Karpas-422 (cell line): ENCODE measurements around the gene PLEKHG4. TPM values are rescaled to one million over a fixed set of nuclear protein-coding genes. Genes with fewer than 3 reads are reported as not detected.
A peak's percentile ranks its signal among the peaks of the same experiment; 100 is the strongest.

Experiments
- DNase-seq: peaks from one replicate; pipeline ENCODE4 v3.0.0-alpha.2; 2015
- H2AFZ ChIP-seq: fragments of 200-600 bp; sonication (generic); 2 replicates; pipeline ENCODE4 v1.6.1; 2014; ENCODE audit warnings: antibody characterized with exemption, low read length, mixed read lengths
- H3K27ac ChIP-seq: fragments of 200-600 bp; sonication (generic); 2 replicates; pipeline ENCODE4 v1.5.1; 2014; ENCODE audit warnings: mild to moderate bottlenecking, low read length, moderate library complexity
- H3K27me3 ChIP-seq: fragments of 200-600 bp; sonication (generic); 2 replicates; pipeline ENCODE4 v1.6.1; 2014; ENCODE audit warnings: low read length, mixed read lengths
- H3K36me3 ChIP-seq: fragments of 200-600 bp; sonication (generic); 2 replicates; pipeline ENCODE4 v1.6.1; 2014; ENCODE audit warnings: low read length, mixed read lengths; ENCODE audit not compliant: insufficient read depth
- H3K4me1 ChIP-seq: fragments of 200-600 bp; sonication (generic); 2 replicates; pipeline ENCODE4 v1.6.1; 2014; ENCODE audit warnings: mild to moderate bottlenecking, low read length, mixed read lengths
- H3K4me2 ChIP-seq: fragments of 200-600 bp; sonication (generic); 2 replicates; pipeline ENCODE4 v1.6.1; 2014; ENCODE audit warnings: low read length, low read depth, mild to moderate bottlenecking; ENCODE audit not compliant: poor library complexity, severe bottlenecking
- H3K4me3 ChIP-seq: fragments of 200-600 bp; sonication (generic); 2 replicates; pipeline ENCODE4 v1.5.1; 2014; ENCODE audit warnings: mild to moderate bottlenecking, antibody characterized with exemption, low read length, mixed read lengths
- H3K79me2 ChIP-seq: fragments of 200-600 bp; sonication (generic); 2 replicates; pipeline ENCODE4 v1.6.1; 2014; ENCODE audit warnings: mild to moderate bottlenecking, low read length, mixed read lengths
- H3K9ac ChIP-seq: fragments of 200-600 bp; sonication (generic); 2 replicates; pipeline ENCODE4 v1.6.0; 2014; ENCODE audit warnings: low read length
- H3K9me2 ChIP-seq: fragments of 200-600 bp; sonication (generic), shearing (Covaris generic); replicated peaks from 2 replicates; pipeline ENCODE4 v1.6.0; 2014; ENCODE audit warnings: mild to moderate bottlenecking, low read length, moderate library complexity; ENCODE audit not compliant: insufficient read depth
- H3K9me3 ChIP-seq: fragments of 300-700, 200-600 bp; sonication (generic); 2 replicates; pipeline ENCODE4 v1.6.1; 2014; ENCODE audit warnings: low read length, mixed read lengths
- H4K20me1 ChIP-seq: fragments of 200-600 bp; sonication (generic); 2 replicates; pipeline ENCODE4 v1.6.1; 2014; ENCODE audit warnings: mild to moderate bottlenecking, antibody characterized with exemption, low read length, low read depth; ENCODE audit not compliant: insufficient read depth
- total RNA-seq: library from RNA; depleted of rRNA; stranded (reverse); fragments of >200 nt; shearing (Covaris generic); gene quantifications from 2 replicates; pipeline ENCODE4 v1.2.3, GENCODE V29; 2014; ENCODE audit warnings: low replicate concordance

PLEKHG4 gene
- total RNA-seq, 1 experiment from 2014 or later: 0.86 TPM

- Histone ChIP-seq H2AFZ (no peak overlapping the region), H3K27me3 (no peaks in the 10 kb centered on the region)
- peak; percentile 38 for DNase-seq
Observed at GRCh38 chr16:67256701-67257230, 22.6 kb upstream of the PLEKHG4 start.

GRCh38 chr16:67257486-67258160 is 21.7 kb upstream of the PLEKHG4 start:
- H3K79me2 ChIP-seq: no peaks in the 10 kb centered on the region
- no peaks in the 10 kb centered on the region for H3K27me3 ChIP-seq
- no peak overlapping the region for H2AFZ ChIP-seq
- no peaks in the 10 kb centered on the region for H3K36me3 ChIP-seq
- no peaks in the 10 kb centered on the region for H3K9me3 ChIP-seq
- no peak for DNase-seq
- no peak overlapping the region for H3K9ac ChIP-seq
- H3K27ac ChIP-seq: no peak overlapping the region
- H3K4me2 ChIP-seq: no peak overlapping the region
- no peaks in the 10 kb centered on the region for H4K20me1 ChIP-seq
- no peaks in the 10 kb centered on the region for H3K4me1 ChIP-seq
- H3K4me3 ChIP-seq: no peak overlapping the region
- no peaks in the 10 kb centered on the region for H3K9me2 ChIP-seq

More at GRCh38 chr16:67256701-67257230, 22.6 kb upstream of the PLEKHG4 start:
- Histone ChIP-seq H3K9me2 (no peaks in the 10 kb centered on the region), H3K9me3 (no peaks in the 10 kb centered on the region), H3K9ac (no peak overlapping the region), H3K27ac (no peak overlapping the region), H4K20me1 (no peaks in the 10 kb centered on the region), H3K4me2 (no peak overlapping the region), H3K4me1 (no peaks in the 10 kb centered on the region), H3K36me3 (no peaks in the 10 kb centered on the region), H3K4me3 (no peak overlapping the region), H3K79me2 (no peaks in the 10 kb centered on the region)

- Histone ChIP-seq H3K4me1 (no peaks in the 10 kb centered on the region), H3K4me2 (no peak overlapping the region), H3K9me2 (no peaks in the 10 kb centered on the region), H3K36me3 (no peaks in the 10 kb centered on the region), H3K9me3 (no peaks in the 10 kb centered on the region), H3K4me3 (no peak overlapping the region), H3K27me3 (no peaks in the 10 kb centered on the region), H3K27ac (no peak overlapping the region), H4K20me1 (no peaks in the 10 kb centered on the region), H3K79me2 (no peaks in the 10 kb centered on the region), H2AFZ (no peak overlapping the region), H3K9ac (no peak overlapping the region)
- DNase-seq: no peak
Observed at GRCh38 chr16:67258161-67258835, 21.0 kb upstream of the PLEKHG4 start.

GRCh38 chr16:67259705-67260104 is 19.6 kb upstream of the PLEKHG4 start:
- Histone ChIP-seq H3K9me3 (no peaks in the 10 kb centered on the region), H3K9me2 (no peaks in the 10 kb centered on the region), H3K4me3 (no peak overlapping the region), H3K27ac (no peak overlapping the region), H3K79me2 (no peaks in the 10 kb centered on the region), H3K9ac (no peak overlapping the region), H3K27me3 (no peaks in the 10 kb centered on the region), H2AFZ (no peak overlapping the region), H4K20me1 (no peaks in the 10 kb centered on the region), H3K4me1 (no peaks in the 10 kb centered on the region), H3K36me3 (no peaks in the 10 kb centered on the region), H3K4me2 (no peak overlapping the region)
- no peak for DNase-seq

- H3K9me2 ChIP-seq: no peaks in the 10 kb centered on the region
- H3K9me3 ChIP-seq: no peaks in the 10 kb centered on the region
- no peak overlapping the region for H3K4me2 ChIP-seq
- H3K27me3 ChIP-seq: no peaks in the 10 kb centered on the region
- peak; percentile 72 for DNase-seq
- H3K36me3 ChIP-seq: no peaks in the 10 kb centered on the region
- no peak overlapping the region for H3K27ac ChIP-seq
- no peak overlapping the region for H3K4me3 ChIP-seq
- no peaks in the 10 kb centered on the region for H3K79me2 ChIP-seq
- no peak overlapping the region for H2AFZ ChIP-seq
- no peaks in the 10 kb centered on the region for H4K20me1 ChIP-seq
- H3K4me1 ChIP-seq: no peaks in the 10 kb centered on the region
- no peak overlapping the region for H3K9ac ChIP-seq
Observed at GRCh38 chr16:67260426-67261063, 18.8 kb upstream of the PLEKHG4 start.

- Histone ChIP-seq H3K9me3 (no peaks in the 10 kb centered on the region), H3K36me3 (no peaks in the 10 kb centered on the region), H3K4me3 (no peak overlapping the region), H3K4me2 (no peak overlapping the region), H3K4me1 (no peaks in the 10 kb centered on the region), H2AFZ (no peak overlapping the region), H3K9ac (no peak overlapping the region), H3K27ac (no peak overlapping the region), H3K27me3 (no peaks in the 10 kb centered on the region), H3K9me2 (no peaks in the 10 kb centered on the region), H3K79me2 (no peaks in the 10 kb centered on the region), H4K20me1 (no peaks in the 10 kb centered on the region)
- DNase-seq: no peak
Observed at GRCh38 chr16:67263201-67263600, 16.1 kb upstream of the PLEKHG4 start.

GRCh38 chr16:67264277-67264676 is 15.1 kb upstream of the PLEKHG4 start:
- H3K27me3 ChIP-seq: no peaks in the 10 kb centered on the region
- no peaks in the 10 kb centered on the region for H3K9me2 ChIP-seq
- DNase-seq: peak; percentile 62
- H3K9me3 ChIP-seq: no peaks in the 10 kb centered on the region
- H3K79me2 ChIP-seq: no peaks in the 10 kb centered on the region
- H3K4me2 ChIP-seq: no peak overlapping the region
- H3K27ac ChIP-seq: no peak overlapping the region
- no peaks in the 10 kb centered on the region for H3K4me1 ChIP-seq
- no peak overlapping the region for H3K9ac ChIP-seq
- H3K36me3 ChIP-seq: no peaks in the 10 kb centered on the region
- H4K20me1 ChIP-seq: no peaks in the 10 kb centered on the region
- no peak overlapping the region for H2AFZ ChIP-seq
- H3K4me3 ChIP-seq: no peak overlapping the region

GRCh38 chr16:67264866-67265265 is 14.5 kb upstream of the PLEKHG4 start:
- Histone ChIP-seq H3K27me3 (no peaks in the 10 kb centered on the region), H3K79me2 (no peaks in the 10 kb centered on the region), H3K9ac (no peak overlapping the region), H3K4me2 (no peak overlapping the region), H3K9me2 (no peaks in the 10 kb centered on the region), H3K4me3 (no peak overlapping the region), H3K36me3 (no peaks in the 10 kb centered on the region), H3K4me1 (no peaks in the 10 kb centered on the region), H2AFZ (no peak overlapping the region), H3K27ac (no peak overlapping the region), H3K9me3 (no peaks in the 10 kb centered on the region), H4K20me1 (no peaks in the 10 kb centered on the region)
- no peak for DNase-seq
